Measurements from ENCODE around the gene BRWD1. TPM values are rescaled to one million over a fixed set of nuclear protein-coding genes. Genes with fewer than 3 reads are reported as not detected.
A peak's percentile ranks its signal among the peaks of the same experiment; 100 is the strongest.

BRWD1 gene
- total and polyA plus RNA-seq, 7 donors: 8.3 to 92.5 (median 53.5) TPM

DNA sequence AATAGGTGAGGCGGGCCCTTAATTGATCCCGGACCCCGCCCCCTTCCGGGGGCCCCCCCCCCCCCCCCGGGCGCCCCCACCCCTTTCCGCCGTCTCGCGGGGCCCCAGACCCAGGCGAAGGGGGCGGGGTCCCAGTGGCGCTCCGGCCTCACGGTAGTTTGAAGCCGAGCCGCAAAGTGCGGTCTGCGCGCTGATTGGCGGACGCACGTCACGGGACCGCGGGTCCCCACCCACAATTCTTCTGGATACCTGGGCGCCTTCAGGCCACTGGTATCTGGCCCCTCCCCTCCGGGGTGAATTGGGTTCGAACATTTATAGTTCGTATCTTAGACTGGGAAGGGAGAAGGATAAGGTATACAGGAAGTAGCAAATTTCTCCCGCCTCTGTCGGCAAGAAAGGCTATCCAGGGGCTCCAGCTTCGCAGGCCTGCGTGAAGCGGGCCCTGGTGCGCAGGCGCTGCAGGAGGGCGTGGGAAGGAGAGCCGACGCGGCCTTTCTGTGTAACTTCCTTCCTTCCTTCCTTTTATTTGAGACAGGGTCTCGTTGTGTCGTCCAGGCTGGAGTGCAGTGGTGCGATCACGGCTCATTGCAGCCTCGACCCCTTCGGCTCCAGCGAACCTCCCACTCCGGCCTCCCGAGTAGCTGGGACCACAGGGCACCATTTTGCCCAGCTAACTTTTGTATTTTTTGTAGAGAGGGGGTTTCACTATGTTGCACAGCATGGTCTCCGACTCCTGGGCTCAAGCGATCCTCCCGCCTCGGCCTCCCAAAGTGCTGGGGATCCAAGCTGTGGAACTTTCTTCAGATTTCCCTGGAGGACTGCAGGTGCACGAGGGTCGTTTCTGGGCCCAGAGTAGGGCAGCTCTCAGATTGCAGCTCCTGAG, 36.0 kb upstream of the BRWD1 start:
- Histone ChIP-seq H3K27me3 (no peaks in the 10 kb centered on the region), H3K9me3 (no peaks in the 10 kb centered on the region), H3K36me3 (peaks cover 0 to 23% (median 2%) of the 10 kb centered on the region in 4 donors), H3K4me1 (peaks cover 0 to 35% (median 18%) of the 10 kb centered on the region in 4 donors), H3K27ac (peak overlapping the region; percentile 91 to 97 (median 94)), H3K4me3 (peak overlapping the region; percentile 58 to 75 (median 70))
- TF ChIP-seq EP300 (IDR thresholded peaks at IDR 0.05) (no peak), POLR2AphosphoS5 (IDR thresholded peaks at IDR 0.05) (peak in 1 of 4 donors; percentile 39), POLR2A (IDR thresholded peaks at IDR 0.05) (peak in 1 of 2 donors; percentile 40)
- WGBS, 2 donors: 3 to 8% methylated on average over 54 to 56 of the region's 56 CpGs
- intact Hi-C loops (cut with DNase I): loop anchor here (2.0 kb wide), 2 partner anchors 31 to 39 kb away; a partner anchor contains a TSS
- peak; percentile 96 for DNase-seq

DNA sequence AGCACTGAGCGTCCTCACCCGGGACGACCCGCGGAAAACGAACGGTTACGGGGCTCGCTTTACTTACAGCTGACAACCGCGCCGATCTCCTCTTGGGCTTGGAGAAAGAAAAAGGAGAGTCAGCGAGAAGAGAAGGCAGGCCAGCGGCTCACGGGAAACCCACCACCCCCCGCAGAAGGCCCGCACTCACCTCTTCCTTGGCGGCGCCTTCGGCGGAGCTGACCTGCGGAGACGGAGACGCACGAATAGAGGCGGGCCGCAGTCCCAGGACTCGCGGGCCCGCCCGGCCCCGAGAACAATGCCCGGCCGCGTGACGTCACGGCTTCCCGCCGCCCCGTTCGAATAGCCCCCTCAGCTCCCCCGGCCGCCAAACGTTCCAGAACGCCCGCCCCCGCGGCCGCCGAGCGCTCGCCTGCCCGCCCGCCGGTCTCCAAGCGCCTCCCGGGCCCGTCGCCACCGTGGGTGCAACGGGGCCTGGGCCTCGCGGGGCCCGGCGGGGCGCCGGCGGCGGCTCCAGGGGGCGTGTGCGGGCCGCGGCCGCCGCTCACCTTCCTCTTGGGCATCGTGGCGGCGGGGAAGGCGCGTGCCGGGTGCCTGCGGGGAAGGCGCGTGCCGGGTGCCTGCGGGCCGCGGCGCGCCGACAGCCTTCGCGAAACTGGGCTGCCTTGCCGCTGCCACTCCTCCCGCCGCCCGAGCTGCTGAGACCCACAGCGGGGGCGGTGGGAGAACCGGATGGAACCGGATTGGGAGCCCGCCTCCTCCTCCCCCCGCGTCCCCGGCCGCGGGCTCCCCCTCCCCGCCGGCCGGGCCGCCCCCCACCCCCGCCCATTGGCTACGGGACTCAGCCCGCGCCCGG, 35.2 kb upstream of the BRWD1 start, which contains the start of gene HMGN1:
TSS of gene HMGN1 (minus strand) at position 734 of the 856 bp plus-strand sequence. CDS start at position 563, 171 bp downstream.
- intact Hi-C loops (cut with DNase I): loop anchor here (1.0 to 2.0 kb wide), 3 partner anchors 32 to 40 kb away; partner anchors contain the start of gene BRWD1
- peaks cover 0 to 35% (median 18%) of the 10 kb centered on the region in 4 donors for H3K4me1 ChIP-seq
- DNase-seq: peak; percentile 91
- no peaks in the 10 kb centered on the region for H3K9me3 ChIP-seq
- TF ChIP-seq, protein P1, sequence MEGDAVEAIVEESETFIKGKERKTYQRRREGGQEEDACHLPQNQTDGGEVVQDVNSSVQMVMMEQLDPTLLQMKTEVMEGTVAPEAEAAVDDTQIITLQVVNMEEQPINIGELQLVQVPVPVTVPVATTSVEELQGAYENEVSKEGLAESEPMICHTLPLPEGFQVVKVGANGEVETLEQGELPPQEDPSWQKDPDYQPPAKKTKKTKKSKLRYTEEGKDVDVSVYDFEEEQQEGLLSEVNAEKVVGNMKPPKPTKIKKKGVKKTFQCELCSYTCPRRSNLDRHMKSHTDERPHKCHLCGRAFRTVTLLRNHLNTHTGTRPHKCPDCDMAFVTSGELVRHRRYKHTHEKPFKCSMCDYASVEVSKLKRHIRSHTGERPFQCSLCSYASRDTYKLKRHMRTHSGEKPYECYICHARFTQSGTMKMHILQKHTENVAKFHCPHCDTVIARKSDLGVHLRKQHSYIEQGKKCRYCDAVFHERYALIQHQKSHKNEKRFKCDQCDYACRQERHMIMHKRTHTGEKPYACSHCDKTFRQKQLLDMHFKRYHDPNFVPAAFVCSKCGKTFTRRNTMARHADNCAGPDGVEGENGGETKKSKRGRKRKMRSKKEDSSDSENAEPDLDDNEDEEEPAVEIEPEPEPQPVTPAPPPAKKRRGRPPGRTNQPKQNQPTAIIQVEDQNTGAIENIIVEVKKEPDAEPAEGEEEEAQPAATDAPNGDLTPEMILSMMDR (IDR thresholded peaks at IDR 0.05): no peak
- TF ChIP-seq POLR2AphosphoS5 (IDR thresholded peaks at IDR 0.05) (peak; percentile 76 to 90 (median 84)), POLR2A (IDR thresholded peaks at IDR 0.05) (peak; percentile 10 to 33)
- H3K27me3 ChIP-seq: no peaks in the 10 kb centered on the region
- peak within 1 kb of the TSS; percentile 58 to 75 (median 70) for H3K4me3 ChIP-seq
- H3K36me3 ChIP-seq: peaks cover 0 to 32% (median 4%) of the 10 kb centered on the region in 4 donors
- 0% methylated on average over 116 of the region's 116 CpGs for WGBS, 2 donors
- H3K27ac ChIP-seq: peak within 1 kb of the TSS; percentile 91 to 97 (median 94)

- TF ChIP-seq EP300 (IDR thresholded peaks at IDR 0.05): no peak
- TF ChIP-seq, protein P1 (IDR thresholded peaks at IDR 0.05): no peak
- TF ChIP-seq POLR2AphosphoS5 (IDR thresholded peaks at IDR 0.05): no peak
- TF ChIP-seq POLR2A (IDR thresholded peaks at IDR 0.05): no peak
- Histone ChIP-seq H3K27ac (peak overlapping the region; percentile 91 to 97 (median 94)), H3K27me3 (no peaks in the 10 kb centered on the region), H3K9me3 (no peaks in the 10 kb centered on the region), H3K36me3 (peaks cover 0 to 37% (median 10%) of the 10 kb centered on the region in 4 donors), H3K4me3 (peak overlapping the region; percentile 58 to 75 (median 70)), H3K4me1 (peaks cover 0 to 35% (median 18%) of the 10 kb centered on the region in 4 donors)
- intact Hi-C loops (cut with DNase I): loop anchor here (1.0 to 2.0 kb wide), 3 partner anchors 33 to 41 kb away; partner anchors contain the start of gene BRWD1
- DNase-seq: no peak
- 0 to 1% methylated on average over 11 of the region's 11 CpGs for WGBS, 2 donors
Measured at GRCh38 chr21:39348040-39348354, 34.6 kb upstream of the BRWD1 start.

DNA sequence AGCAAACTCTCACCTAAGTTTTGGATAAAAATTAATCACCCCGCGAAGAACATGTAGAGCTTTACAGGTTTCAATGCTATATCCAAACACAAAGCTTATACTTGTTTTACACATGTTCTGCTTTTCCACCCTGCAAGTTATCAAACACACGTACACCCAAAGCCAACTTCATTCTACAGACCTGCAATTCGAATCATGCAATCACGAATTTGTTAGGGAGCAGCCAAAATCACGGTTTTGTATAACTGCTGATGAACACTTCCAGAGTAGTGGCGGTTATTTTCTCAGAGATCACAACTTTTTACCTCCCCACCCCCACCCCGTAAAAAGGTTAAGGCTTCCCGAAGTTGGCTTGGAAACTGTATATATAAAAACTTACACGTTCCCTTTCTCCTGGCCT, 34.1 kb upstream of the BRWD1 start:
- peaks cover 0 to 35% (median 18%) of the 10 kb centered on the region in 4 donors for H3K4me1 ChIP-seq
- 3 to 9% methylated on average over 10 of the region's 10 CpGs for WGBS, 2 donors
- no peak for DNase-seq
- TF ChIP-seq POLR2A (IDR thresholded peaks at IDR 0.05): no peak
- TF ChIP-seq, protein P1 (IDR thresholded peaks at IDR 0.05): no peak
- TF ChIP-seq POLR2AphosphoS5 (IDR thresholded peaks at IDR 0.05): no peak
- no peak for TF ChIP-seq EP300 (IDR thresholded peaks at IDR 0.05)
- intact Hi-C loops (cut with DNase I): no loop called here
- peaks cover 0 to 38% (median 10%) of the 10 kb centered on the region in 4 donors for H3K36me3 ChIP-seq
- H3K27me3 ChIP-seq: no peaks in the 10 kb centered on the region
- no peaks in the 10 kb centered on the region for H3K9me3 ChIP-seq
- peak overlapping the region; percentile 91 to 97 (median 94) for H3K27ac ChIP-seq
- H3K4me3 ChIP-seq: peak overlapping the region; percentile 58 to 75 (median 70)

Measured in sigmoid colon (tissue), 7 donors.